Renal cortex interstitium (tissue), 11 donors: ENCODE measurements around the gene PDIK1L. TPM values are rescaled to one million over a fixed set of nuclear protein-coding genes. Genes with fewer than 3 reads are reported as not detected.

Experiments used
- DNase-seq, 11 donors: peaks; one replicate each; pipeline ENCODE4 v3.0.0-alpha.2; 2013; ENCODE audit warnings: low read depth in 9 of 11, low spot score in 4 of 11; ENCODE audit errors: extremely low read depth in 1 of 11
- polyA plus RNA-seq, 3 donors: library from polyadenylated mRNA; unstranded; fragments of 120-200 nt; gene quantifications; one replicate each; pipeline ENCODE4 v1.2.1, GENCODE V29; 2013; ENCODE audit not compliant: insufficient read length in 3 of 3

Gene PDIK1L
- polyA plus RNA-seq, 3 donors = 16.8 to 21.0 (median 17.5) TPM

GRCh38 chr1:26134466-26134865, 22.8 kb downstream of the PDIK1L start:
- DNase-seq = no peak

DNA sequence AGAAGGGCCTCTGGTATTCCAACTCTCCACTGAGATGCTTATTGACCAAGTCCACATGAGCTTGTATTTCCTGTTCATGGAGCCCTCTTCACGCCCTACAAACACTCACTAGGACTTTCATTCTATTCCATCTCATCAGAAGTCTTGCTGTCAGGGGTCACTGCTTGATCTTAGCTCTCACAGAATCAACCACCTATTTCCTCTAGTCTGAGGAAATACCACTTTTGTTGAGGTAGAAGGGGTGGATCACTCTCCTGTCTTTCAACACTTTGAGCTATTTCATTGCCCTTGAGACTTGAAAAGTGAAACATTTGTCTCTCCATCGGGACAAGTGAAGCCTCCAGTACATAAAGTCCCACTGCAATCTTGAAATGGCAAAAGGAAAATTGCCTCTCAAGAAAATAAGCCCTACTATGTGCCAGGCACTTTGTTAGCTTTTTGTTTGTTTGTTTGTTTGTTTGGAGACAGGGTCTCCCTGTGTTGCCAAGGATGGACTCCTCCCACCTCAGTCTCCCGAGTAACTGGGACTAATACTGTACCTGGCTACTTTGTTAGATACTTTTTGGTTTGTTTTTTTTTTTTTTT, 27.4 kb downstream of the PDIK1L start:
- DNase-seq = no peak

- DNase-seq = no peak
Observed at GRCh38 chr1:26142159-26142558, 30.5 kb downstream of the PDIK1L start.

- peak in 6 of 11 donors; percentile 65 to 79 (median 70) for DNase-seq
Observed at GRCh38 chr1:26145041-26145959, 33.7 kb downstream of the PDIK1L start.

- no peak for DNase-seq
Observed at GRCh38 chr1:26145960-26146294, 34.3 kb downstream of the PDIK1L start.

- no peak for DNase-seq
Observed at GRCh38 chr1:26148887-26149286, 37.3 kb downstream of the PDIK1L start.

GRCh38 chr1:26153966-26154532, 42.4 kb downstream of the PDIK1L start:
- DNase-seq = no peak

- DNase-seq = no peak
Observed at GRCh38 chr1:26154750-26155149, 43.1 kb downstream of the PDIK1L start.

GRCh38 chr1:26155370-26156284, 44.0 kb downstream of the PDIK1L start:
- DNase-seq = no peak

DNA sequence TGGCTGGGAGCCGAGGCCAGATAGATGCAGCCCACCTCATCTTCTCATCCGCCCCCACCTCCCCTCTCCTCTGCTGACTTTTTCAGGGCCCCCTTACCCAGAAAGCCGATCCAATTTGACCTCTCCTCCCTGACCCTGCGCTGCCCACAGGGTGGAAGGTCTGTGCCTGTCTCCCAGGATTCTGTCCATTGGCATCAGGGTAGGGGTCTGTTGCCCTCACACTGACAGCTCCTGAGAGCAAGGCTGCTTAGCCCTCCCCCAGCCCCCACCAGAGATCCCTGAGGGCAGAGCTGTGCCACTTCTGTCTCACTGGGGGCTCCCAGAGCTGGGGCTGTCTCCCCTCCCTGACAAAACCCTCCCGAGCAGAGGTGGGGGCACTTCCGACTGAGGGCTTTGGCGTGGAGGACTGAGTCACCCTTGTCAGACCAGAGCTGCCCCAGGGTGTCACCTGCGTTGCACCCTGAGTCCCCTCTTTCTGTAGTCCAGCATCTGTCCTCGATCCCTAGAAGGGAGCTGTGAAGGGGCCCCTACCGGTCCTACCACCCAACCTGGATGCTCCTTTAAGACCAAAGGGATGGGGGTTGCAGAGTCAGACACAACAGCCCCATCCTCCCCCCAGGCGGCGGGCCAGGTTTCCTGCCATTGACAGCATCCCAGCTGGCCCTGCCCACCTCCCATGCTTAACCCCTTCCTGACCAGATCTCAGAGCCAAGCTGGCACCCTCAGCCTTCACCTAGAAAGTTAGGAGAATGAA, 44.8 kb downstream of the PDIK1L start:
- no peak for DNase-seq

GRCh38 chr1:26158271-26158907, 46.8 kb downstream of the PDIK1L start:
- DNase-seq = no peak

DNA sequence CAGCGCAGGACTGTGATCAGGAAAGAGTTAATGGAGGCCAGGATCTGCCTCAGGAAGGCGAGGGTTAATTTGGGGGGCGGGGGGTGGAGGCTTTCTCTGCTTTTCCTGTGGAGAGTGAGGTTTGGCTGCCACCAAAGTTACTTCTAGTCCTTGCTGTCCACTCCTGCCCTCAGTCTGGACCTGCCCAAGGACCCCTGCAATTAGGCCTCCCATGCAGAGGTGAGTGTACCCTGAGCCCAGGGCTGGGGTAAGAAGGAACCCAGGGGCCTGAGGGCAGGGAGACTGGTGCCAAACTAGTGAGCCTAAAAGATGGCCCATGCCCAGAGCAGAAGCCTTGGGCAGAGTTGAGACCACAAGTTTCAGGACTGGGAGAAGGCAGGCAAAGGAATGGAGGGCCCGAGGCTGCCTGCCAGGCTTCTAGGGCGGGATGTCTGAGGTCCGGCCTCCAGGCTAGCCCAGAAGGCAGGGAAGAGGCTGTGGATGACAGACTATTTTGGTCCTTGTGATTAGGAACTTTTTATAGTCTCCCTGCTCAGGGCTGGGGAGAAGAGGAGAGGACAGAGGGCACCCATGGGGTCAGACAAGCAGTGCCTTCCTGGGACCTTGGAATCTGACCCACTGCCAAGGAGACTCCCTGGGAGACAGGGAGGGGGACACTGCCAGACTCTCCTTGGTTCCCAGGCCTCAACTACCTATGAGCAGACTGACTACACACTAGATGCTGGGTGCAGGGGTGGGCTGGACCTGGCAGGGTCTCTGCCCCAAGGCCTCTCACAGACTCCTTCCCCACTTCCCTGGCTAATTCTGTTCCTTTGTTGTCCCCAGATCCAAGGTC, 47.5 kb downstream of the PDIK1L start, which contains the start of gene FAM110D:
Gene FAM110D (plus strand): TSS at position 172 of the 835 bp plus-strand sequence. CDS start 2,213 bp downstream, outside the sequence.
- DNase-seq = no peak

- no peak for DNase-seq
Observed at GRCh38 chr1:26159743-26160039, 48.1 kb downstream of the PDIK1L start.

- no peak for DNase-seq
Observed at GRCh38 chr1:26160527-26161414, 49.1 kb downstream of the PDIK1L start.

GRCh38 chr1:26161415-26162219, 50.0 kb downstream of the PDIK1L start:
- peak in 1 of 11 donors; percentile 58 for DNase-seq
